HG03432 (cell line): ENCODE results near the gene GNPAT.

Experiments
- ATAC-seq: cut with Tn5 transposase; IDR thresholded peaks from one replicate; pipeline ENCODE4 v1.9.1; 2021; ENCODE audit warnings: mild to moderate bottlenecking, moderate library complexity; ENCODE audit not compliant: unreplicated experiment

Gene GNPAT

DNA sequence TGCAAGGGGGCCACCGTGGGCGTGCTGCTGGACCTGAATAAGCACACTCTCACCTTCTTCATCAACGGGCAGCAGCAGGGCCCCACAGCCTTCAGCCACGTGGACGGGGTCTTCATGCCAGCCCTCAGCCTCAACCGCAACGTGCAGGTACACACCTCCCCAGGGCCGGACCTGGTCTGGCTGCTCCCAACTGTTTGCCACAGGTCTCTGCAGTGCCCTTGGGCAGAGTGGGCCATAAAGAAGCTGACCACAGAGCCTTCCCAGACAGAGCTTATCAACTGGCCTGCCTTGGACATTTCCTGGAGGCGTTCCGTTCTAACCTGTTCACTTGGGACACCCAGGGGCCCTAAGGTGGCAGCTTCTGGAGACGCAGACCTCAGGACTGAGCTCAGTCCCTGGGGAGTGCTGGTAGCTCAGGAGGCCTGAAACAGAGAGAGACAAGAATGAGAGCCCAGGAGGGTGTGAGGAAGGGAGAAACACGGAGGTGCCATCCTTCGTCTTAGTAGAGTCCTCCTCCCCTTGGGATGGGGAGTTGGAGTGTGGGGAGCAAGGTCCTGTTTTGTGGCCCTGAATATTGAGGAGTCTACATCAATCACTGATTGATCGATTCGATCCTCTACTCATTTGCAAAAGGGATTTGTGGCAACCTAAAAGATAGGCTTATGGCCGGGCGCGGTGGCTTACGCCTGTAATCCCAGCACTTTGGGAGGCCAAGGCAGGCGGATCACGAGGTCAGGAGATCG, 27.0 kb upstream of the GNPAT start:
- no peak for ATAC-seq

DNA sequence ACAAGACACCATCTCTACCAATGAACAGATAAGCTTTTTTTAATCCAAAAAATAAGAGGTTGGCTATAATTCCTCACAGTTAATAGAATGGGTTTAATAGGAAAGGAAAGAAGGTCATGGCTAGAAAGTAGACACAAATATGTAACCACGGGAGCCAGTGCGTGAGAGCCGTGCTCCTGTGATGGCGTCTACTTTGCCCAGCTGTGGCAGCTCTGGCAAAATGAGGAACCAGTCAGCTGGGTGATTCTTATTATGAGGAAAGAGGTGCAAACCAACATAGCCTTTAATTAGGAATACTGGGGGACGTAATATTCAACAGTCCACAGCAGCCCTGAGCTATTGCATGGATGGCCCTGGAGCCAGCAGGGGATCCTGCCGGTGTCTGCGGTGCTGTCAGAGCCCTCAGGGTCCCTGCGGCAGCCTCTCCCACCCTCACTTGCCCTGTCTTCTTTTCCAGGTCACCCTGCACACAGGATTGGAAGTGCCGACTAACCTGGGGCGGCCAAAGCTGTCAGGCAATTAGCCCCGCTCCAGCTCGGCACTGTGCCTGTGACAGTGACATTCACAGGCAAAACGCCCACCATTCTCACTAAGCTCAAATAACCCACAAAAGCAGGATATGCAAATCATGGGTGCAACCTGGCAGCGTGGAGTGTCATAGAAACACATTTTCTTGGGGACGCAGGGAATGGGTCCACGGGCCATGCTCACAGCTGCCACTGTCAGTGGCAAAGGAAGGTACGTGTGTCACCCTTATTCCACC, 25.9 kb upstream of the GNPAT start:
- peak; percentile 39 for ATAC-seq

DNA sequence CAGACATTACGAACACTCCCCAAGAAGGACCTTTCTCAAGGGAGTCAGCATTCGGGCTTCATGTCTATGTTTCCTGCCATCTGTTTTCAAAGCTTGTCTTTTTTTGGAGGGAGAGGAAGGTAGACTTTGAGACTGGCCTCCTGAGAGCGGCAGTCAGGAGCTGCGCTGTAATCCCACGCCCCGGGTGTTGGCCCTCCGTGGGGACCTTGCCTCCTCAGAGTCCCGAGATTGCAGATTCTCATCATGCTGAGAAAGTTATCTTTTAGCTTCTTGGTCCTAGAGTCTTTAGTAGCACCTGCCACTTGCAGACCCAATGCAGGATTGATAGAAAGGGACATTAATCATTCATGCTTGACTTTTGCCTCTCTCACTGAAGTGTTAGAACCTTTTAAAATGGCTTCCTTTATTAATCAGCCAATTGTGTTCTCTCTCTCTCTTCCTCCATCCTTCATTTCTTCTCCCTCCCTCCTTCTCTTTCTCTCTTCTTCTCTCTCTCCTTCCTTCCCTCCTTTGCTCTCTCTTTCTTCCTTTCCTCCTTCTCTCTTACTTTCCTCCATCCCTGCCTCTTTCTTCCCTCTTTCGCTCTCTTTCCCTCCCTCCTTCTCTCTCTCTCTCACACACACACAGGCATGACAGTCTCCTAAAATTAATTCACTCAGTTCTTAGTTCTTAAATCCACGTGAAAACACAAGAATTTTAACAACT, 25.2 kb upstream of the GNPAT start:
- peak; percentile 15 for ATAC-seq

DNA sequence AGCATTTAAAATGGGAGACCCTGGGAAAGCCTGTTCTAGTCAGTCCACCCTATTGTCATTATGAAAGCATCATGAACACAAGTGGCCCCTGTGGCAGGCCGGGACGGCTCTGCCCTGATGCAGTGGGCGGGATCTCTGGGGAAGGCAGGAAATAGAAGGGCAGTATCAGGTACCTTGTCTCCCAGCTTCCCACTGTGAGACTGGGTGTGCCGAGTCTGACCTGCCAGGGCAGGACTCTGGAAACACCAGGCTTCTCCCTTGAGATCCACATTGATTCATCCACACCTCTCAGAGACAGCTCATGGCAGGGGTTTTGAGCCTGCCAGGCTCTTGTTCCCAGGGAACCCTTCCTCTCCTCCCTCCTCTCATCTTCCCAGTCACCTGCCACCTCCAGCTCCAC, 24.5 kb upstream of the GNPAT start:
- ATAC-seq, result no peak

DNA sequence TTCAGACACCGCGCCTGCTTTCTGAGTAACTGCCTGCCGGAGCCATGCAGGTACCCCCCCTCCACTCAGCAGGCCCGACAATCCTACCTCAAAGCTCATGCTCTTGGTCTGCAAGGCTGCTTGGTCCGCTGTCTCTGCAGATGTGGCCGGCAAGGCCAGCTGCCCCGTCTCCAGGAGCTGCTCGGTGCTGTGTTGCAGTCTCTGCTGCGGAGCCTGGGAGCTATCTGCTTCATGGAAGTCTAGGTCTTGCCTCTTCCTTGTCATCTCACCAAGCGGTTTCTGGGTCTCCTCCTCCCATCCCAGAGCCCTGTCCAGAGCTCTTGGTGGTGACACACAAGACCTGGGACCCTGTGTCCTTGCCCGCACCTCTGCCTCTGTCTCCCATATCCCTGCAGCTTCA, 24.0 kb upstream of the GNPAT start:
- no peak for ATAC-seq

DNA sequence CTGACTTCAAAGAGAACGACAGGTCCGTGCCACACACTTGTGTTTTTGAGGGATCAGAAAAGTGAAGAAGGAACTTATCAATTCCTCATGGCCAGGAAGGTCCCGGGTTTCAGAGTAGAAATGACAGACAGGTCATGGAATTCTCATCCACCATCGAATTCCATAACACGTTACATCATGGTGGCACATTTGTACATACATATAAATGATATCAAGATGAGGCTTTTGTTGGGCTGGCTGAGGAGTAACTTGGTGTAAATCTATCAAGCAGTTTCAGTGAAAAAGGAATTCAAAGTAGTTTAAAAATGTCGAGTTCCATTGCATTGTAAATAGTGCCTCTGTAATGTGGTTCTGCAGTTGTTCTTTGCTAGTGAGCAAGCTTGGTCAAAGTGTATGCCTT, 22.9 kb upstream of the GNPAT start:
- ATAC-seq, result no peak

DNA sequence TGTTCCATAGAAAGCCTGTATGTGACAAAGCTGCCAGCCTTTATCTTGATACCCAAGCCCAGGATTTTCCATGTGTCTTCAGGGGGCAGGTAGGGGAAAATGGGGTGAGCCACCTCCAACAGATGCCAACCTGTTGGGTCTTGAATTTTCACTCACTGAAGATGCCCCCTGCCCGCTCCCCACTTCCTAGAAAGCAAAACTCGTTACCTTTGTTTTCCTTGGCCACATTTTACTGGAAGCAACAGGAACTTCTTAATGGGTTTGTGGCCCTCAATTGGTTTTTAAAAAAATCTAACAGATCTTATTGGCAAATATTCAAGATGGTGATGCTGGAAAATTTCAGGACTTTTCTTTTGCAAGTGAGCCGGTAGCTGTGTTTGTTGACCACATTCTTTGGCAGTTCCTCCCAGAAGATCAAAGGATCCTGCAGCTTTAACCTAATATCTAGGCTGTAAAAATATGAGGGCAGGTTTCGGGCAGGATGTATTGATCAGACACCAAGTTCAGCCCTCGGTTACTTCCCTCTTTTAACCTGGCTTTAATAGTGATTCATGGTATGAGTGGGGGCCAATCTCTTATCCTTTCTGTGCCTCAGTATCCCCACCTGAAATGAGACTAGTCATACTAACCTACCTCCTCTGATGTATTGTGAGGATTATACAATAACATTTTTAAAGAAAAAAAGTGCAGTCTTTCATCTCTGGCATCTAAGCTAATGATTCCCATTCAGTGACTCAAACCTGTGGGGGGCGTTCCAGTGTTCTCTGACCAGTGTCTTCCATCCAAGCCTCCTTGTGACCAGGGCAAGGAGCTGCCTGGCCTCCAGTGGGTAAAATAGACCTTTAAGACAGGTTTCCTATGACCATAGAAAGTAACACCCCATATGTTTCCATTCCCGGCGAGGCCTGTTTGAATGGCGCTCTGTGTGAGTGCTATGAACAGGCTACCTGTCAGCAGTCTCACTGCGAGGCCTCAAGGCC, 21.3 kb upstream of the GNPAT start:
- no peak for ATAC-seq

DNA sequence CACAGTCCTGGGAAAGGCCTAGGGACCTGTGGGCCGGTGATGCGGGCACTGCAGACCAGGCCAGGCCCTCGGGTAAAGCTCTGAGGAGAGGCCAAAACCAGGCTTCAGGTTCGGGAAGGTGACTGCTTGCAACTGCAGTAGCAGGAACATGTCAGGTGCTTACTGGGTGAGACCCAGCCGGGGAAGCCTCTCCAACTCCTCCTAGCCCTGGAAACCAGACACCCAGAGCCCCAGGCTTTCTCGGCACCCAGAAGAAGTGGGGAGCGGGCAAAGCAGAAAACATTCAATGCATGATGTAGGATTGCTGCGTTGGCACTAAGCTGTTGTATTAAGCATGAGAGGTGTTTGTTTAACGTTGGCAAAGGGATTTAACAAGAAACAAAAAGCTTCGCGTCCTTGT, 20.2 kb upstream of the GNPAT start:
- ATAC-seq, result no peak

DNA sequence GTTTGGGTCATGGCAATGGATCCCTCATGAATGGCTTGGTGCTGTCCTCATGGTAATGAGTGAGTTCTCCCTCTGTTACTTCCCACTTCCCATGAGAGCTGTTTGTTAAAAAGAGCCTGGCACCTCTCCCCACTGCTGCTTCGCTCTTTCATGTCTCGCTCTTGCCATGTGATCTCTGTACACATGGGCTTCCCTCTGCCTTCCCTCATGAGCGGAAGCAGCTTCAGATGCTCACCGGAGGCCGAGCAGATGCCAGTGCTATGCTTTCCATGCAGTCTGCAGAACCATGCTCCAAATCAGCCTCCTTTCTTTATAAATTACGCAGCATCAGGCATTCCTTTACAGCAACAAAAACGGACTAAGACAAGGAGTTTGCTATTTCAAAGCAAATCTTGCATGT, 14.9 kb upstream of the GNPAT start:
- no peak for ATAC-seq

DNA sequence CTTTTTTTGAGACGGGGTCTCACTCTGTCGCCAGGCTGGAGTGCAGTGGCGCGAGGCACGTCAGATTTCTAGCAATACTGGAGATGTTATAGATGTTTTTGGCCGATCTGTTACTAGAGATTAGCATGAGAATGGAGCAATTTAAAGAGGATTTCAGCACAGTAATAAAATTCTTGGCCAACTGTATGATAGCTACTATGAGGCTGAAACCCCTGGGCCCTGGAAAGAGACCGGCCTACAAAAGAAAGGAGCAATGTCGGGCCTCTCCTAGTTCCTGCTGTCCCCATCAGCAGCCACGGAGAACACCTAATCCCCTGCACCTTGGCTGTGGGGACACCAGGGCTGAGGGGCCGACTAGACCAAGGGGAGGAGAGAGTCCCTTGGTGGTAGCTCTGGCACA, 9.5 kb upstream of the GNPAT start:
- no peak for ATAC-seq

DNA sequence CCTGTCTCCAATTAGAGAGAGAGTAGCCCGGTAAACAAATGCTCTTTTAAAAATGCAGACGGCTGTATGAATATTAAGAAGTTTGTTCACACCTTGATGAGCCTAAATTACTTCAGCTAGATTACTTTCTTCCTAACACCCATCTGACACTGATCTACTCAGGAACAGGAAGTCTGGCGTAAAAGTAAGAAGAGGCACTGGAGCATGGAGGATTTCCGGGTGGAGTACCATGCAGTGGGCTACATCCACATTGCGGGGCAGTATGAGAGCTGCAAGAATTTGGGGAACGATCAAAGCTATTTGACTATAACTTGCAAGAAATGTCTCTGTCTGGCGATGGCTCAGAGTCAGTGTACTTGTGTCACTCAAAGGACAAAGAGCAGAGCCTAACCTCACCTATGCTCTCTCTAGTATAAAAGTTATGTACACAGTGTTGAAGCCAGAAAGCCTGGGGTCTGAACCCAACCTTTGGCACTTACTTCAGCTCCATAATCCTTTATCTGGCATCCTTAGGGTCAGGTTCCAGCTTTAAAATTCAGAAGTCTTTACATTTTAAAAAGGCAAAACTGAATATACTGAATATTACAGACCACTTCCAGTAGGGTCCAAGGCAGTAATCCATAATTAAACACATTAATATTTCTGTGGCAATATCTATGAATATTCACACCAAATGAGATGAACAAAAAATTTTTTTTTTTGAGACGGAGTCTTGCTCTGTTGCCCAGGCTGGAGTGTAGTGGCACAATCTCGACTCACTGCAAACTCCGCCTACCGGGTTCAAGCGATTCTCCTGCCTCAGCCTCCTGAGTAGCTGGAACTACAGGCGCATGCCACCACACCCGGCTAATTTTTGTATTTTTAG, 7.9 kb upstream of the GNPAT start:
- ATAC-seq, result no peak

DNA sequence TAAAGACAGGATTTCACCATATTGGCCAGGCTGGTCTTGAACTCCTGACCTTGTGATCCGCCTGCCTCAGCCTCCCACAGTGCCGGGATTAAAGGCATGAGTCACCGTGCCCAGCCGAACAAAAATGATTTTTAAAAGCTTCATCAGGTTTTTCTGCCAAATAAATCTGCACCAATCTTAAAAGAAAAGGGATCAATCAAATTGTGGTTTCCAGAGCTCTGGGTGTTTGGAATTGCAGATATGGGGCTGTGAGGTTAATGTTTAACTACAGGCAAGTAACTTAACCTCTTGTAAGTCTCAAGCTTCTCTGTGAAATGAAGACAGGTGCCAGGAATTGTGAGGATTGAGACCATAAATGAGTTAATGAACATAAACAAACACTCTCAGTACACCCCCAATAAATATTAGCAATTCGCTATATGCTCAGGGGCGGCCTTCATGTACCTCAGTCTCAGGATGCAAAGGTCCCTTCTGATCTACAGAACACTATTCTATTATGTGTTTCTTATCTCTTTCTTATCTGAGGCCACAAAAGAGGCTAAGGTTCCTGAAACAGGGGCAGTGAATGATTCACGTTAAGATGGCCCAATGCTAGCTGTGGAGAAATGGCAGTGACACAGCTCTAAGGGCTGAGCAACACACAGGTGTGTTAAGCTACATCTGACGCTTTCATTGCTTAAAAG, 7.1 kb upstream of the GNPAT start:
- no peak for ATAC-seq

DNA sequence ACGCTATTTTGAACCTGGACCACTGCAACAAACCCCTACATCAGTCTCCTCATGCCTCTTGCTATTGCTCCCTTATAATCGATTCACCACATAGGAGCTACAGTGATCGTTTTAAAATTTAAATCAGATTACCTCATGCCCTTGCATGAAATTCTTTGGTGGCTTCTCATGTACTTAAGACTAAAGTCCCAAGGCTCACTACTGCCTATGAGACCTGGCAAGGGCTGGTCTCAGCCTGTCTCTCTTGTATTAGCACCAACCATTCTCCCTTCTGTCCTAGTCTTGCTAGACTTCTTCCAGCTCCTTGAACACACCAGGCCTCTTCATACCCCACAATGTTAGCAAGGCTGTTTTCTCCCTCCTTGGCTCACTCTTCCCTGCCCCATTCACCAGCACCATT, 6.5 kb upstream of the GNPAT start:
- no peak for ATAC-seq

DNA sequence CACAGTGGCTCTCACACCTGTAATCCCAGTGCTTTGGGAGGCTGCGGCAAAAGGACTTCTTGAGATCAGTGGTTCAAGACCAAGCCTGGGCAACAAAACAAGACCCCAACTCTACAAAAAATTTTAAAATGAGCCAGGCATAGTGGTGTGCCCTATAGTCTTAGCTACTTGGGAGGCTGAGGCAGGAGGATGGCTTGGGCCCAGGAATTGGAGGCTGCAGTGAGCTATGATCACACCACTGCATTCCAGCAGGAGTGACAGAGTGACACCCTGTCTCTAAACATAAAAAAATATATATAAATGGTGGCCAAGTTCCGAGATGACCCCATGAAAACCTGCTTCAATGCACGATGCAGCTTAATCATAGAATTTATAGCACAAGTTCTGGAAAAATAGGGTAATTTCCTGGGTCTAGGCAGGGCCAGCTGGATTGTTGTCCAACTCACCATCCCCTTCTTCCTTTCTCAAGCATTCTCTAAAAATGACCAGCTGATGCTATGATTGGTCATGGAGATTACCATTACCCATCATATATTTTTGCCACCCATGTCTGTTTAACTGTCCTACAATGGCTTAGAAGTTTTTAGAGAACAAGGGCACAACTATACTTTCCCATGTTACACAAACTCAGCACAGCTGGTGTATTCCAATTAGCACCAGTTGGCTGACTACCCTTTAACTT, 5.3 kb upstream of the GNPAT start:
- ATAC-seq, result no peak

DNA sequence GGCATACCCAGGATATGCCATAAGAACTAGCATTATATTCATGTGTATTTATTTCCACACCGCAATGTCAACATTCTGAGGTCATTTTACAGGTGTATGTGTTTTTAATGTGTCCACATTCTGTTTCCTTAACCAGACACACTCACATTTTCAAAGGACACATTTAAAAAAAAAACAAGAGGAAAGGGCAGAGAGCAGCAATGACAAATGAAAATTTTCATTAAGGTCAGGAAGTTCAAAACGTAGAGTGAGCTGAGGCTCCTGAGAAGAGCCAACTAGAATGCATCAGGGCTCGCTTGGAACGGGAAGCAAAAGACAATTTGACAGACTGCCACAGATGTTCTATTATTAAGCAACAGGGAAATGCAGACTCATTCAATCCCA, 4.8 kb upstream of the GNPAT start:
- no peak for ATAC-seq

DNA sequence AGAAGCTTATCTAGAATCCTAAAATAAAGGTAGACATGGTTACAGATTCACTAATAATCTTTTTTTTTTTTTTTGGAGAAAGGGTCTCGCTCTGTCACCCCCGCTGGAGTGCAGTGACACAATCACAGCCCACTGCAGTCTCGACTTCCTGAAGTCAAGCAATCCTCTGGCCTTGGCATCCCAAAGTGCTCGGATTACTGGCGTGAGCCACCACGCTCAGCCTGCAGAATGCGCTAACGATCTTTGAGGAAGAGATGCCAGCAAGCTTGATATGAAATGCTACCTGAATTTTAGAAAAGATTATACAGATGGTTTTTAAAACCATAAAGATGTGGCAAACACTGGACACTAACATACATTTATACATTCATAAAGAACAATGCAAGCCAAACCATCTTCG, 4.1 kb upstream of the GNPAT start:
- no peak for ATAC-seq

DNA sequence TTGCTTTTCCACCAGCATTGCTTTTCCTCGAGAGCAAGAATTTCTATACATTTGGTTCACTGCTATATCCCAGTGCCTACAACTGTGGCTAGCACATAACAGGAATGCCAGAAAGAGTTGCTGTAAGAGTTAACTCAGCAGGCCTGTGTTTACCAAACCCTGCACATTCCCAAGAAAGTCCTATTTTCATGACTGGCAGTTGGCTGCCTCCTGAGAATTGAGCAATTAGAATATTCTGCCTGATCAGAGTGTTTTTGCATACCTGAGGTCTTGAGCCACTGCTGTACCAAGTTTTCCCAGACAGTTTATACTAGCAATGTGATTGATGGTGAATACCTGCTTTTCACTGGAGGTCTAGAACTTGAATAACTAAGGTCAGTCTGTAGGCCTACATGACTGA, 2.7 kb upstream of the GNPAT start:
- ATAC-seq, result no peak

DNA sequence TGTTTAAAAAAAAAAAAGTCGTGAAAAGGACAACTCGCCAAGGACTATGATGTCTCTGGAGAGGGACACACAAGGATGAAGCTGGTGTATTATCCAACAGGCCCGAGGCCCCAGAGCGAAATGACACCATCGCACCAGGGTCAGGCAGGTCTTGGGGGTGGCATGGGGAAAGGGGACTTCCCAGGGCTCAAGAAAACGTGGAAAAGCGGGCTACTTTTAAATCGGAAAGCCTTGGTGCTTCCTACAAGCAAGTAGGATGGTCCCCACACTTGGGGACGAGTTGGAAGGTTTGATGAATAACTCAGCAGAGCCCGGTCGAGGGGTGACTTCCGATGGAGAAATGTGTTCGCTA, 505 bp upstream of the GNPAT start:
- ATAC-seq, result peak; percentile 11

DNA sequence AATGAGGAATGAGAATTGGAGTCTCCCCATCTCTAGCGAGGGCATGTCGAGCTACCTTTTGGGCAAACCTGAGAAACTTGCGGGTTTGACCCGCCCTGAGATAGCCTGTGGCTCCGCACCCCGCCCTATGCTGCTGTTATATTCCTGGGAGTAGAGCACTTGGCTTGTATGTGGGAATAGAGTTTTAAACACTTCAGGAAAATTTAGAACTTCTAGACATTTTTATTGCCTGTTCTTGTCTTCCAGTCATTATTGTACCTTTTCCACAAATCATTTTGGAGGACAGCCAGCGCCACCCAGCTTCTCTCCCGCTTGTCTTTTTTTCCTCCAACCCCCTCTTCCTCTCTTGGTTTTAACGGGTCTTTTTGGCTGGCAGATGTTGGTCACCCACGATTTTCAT, 738 bp downstream of the GNPAT start:
- ATAC-seq, result peak; percentile 31
